DMS79 (cell line): ENCODE data around the gene JARID2.

Experiments used
- DNase-seq: peaks from one replicate; lab custom pipeline; 2025; lab: John Stamatoyannopoulos, UW

JARID2 gene

DNA sequence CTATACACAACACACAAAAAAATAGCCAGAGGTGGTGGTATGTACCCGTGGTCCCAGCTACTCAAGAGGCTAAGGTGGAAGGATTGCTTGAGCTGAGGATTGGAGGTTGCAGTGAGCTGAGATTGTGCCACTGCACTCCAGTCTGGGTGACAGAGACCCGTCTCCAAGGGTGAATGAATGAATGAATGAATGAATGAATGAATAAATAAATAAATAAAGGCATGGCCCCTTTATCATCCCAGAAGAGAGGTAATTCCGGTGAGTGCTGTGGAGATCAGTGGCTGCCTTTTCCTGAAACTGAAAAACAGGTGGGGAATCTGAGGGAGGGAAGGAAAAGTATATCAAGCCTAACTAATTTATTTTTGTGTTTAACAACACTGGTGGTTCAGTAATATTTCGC, 90.0 kb downstream of the JARID2 start:
- DNase-seq: no peak

DNA sequence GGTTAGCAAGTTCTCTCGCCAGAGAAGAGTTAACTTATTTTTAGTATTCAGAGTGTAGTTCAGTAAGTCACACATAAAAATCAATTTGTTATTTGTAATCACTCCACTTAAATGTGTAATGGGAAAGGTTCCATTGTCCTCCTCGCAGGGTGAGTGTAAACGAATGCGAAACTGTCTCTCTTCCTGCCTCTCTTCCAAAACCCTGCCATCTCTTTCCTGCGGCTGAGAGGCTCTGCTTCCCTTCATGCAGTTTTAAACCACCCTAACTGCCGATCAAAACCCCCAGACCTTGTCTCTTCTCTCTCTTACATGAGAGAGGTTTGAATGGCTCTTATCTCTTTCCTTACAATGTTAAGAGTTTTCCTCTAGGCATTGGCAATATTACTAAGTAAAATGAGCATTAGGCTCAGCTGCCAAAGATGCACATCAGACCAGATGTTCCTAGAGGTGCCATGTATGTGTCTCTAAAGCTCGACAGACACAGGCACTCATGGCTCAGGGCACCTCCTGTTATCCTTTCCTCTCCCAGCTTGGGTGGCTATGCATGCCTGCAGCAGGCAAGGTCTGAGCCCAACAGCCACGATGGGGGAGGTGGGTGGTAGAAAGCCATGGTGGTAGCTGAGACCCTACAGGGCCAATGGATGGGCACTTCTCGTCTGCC, 91.2 kb downstream of the JARID2 start:
- DNase-seq: no peak

DNA sequence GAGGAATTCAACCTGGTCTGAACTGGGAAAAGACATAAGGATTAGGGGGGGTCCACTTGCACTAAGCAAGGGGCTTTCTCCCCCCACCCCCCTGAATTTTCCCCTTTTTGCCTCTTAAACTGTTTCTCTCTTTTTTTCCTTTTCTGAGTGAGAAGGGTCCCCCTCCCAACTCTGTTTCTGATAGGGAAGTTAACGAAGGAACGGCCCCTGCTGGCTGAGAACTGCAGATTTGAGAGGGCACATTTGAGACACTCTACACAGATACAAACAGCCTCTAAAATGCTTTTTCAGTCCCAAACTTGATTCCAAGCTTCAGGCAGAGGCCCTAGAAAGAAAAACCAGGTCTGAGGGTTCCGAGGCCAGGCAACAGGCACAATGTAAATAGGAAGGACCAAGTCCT, 91.7 kb downstream of the JARID2 start:
- DNase-seq: no peak

DNA sequence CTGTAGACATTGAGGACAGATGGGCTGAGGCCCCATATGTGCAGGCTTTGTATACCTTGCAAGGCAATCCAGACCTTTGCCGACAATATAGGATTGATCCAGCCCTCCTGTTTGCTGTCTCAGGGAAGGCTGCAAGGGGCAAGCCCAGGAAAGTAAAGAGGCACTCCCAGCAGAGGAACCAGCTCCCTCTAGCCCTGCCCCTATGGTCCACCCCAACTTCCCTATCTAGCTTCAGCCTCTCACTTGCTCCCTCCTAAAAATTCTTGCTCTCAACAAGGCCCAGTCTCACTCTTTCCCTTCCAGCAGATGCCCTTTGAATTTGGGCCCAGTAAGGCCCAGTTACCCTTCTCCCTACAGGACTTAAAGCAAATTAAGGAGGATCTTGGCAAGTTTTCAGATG, 92.6 kb downstream of the JARID2 start:
- DNase-seq: no peak

DNA sequence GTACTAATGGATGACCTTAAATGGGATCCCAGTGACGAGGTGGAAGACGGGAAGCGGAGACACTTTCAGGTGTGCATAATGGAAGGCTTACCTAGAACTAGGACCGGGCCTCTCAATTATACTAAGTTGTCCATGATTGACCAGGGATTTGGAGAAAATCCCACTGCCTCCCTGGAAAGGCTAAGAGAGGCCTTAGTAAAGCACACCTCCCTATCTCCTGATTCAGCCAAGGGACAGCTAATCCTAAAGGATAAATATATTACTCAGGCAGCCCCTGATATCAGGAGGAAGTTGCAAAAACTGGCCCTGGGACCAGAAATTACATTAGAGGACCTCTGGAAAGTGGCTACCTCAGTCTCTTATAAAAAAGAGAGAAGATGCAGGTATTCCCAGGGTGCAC, 93.2 kb downstream of the JARID2 start:
- DNase-seq: no peak

DNA sequence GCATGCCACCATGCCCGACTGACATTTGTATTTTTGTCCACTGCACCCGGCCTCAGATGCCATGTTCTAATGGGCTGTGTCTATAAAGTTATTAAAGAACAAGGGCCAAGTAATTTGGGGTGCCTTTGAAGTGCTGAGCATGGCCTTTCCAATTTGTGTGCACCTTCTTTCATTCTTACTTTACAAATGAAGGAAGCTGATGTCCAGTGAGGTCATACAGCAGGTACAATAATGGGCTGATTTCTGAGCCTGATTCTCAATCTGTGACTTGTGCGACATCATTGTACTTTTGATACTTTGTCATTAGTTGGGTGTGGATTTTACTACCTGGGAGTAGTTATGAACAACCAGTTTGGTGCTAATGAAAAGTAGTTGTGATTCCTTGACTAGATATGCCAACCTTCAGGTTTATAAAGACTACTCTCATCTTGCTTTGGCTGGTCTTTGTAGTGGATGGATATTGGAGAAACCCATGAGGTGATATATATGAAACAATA, 94.3 kb downstream of the JARID2 start:
- DNase-seq: no peak

DNA sequence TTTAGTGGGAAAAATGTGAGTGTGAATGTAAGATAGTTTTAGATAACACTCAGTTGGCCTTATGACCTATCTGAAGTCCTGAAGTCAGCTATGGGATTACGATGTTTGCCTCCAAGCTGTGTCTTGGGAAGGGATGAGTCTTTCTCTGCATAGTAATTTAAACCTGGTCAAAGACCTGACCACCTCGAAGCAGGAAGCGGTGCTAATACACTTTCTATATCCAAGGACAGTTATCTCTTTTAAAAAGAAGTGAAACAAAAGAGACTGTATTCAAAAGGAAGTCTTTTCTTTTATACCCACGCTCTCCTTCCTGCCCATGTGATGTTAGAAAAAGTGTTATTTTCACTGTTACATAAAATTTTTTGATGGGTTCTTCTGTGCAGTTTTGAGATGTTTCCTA, 94.9 kb downstream of the JARID2 start:
- DNase-seq: no peak

DNA sequence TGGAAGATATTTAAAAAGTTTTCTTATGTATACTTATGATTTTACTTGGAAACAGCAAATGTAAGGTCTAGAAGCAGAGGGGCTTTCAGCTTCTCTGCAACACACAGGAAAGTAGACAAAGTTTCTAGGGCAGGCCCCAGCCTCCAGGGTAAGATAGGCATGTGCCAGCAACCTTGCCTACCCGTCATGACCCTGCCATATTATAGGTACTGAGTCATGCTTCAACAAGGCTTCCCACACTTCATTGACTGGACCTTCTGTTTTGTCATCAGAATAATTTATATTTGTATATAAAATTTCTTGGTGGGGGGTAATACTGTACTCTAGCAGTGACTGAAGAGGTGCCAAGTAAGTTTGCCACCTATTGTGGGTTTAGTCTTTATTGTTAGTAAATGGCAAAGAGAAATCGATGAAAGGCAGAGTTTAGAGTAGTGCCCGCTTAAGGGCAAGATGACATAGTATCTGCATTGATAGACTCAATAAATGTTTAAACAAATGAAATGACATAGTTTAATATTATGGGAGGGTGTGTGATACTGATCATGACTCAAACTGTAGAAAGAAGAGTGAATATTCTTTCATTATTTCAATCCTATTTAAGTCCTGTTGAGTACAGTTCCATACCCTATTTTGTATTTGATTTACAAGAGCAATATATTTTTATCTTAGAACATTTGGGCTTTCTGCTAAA, 95.6 kb downstream of the JARID2 start:
- DNase-seq: no peak

DNA sequence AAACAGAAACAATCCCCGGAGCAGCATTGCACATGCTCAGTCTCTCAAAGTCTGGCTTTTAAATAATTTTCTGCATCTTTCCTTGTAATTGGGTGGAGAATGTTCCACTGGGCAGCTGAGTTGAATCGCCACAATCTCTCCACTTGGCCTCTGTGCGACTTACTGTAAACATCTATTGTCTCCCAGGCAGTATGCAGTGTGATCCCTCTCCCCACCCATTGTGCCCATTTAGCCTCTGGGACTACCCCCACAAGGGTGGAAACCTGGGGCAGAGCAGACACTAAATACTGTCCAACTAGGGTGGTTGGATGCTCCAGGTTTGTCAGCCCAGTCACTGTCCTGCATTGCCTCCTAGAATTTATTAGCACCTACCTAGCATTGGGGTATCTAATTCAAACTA, 96.2 kb downstream of the JARID2 start:
- DNase-seq: no peak

DNA sequence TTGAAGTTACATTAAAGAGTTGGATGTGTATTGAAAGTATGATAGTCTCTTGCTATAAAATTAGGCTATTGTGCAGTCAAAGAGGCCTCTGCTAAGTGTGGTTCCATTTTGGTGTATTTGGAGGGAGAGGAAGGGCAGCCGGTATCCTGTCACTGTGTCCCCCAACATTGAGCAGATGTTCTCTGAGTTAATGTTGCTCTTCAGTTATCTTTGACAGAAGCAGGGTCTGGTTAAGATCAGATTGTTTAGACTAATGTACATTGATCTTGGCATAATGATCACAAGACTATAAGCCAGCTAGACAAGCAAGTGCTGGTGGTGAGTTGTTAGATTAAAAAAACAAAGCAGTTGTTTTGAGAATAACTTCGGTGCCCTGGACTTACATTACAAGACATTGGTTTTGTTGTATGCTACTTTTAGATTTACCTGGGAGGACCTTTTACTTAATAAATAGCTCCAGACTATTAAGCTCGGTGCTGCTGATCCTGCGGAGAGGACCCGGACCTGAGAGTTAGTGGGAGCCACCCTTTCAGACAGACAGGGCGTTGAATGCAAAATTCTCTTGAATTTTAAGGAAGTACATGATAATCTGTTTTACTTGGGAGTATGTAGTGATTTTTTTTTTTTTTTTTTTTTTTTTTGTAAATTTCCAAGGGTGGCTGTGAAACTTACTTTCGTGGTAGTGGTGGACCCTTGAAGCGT, 97.8 kb downstream of the JARID2 start:
- no peak for DNase-seq

DNA sequence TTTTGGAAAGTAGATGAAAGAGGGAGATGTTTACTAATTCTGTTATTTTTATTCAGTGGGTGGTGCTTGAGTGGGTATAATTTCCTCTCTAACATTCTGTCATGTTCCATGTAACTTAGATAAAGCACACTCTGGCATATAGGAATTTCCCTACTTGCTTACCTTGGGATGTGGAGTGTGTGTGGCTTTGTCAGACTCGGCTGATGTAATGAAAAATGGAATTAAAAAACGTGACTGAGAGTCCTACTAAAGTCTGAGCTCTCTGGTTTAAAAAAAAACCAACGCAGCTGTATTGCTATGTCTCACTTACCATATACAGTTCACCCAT, 98.3 kb downstream of the JARID2 start:
- no peak for DNase-seq

DNA sequence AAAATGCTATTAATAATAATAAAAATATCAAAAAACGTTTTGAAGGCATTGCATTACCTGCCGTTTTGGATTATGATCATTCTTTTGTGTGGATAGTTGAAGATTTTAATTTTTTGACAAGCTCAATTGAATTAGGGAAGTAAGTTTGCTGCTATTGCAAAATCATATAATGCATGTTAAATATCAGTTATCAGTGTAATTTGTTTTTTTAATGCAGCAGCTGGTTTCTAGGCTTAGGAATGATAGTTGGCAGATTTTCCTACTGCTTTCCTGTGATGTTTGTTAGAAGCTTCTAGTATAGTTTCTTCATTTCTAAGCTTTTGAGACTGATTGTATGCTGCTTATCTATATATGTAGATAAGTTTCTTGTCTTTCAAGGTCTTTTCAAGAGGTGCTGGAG, 99.0 kb downstream of the JARID2 start:
- no peak for DNase-seq

DNA sequence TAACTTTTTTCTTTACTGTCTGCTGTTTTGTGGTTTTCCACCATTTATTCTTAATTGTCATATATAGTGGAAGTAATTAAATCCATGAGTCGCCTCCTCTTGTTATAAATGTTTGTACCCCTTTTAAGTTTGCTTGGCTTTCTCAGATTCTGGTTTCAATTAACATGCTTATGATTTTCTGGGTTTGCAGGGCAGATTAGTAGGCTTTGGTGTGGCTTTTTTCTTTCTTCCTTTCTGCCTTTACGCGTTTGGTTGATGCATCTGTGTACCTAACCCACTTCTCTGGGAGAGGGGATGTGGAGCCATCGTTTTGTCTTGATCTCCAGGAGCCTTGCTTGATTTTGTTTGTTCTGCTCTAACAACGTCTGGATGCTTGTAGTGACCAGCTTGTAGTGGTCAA, 100.4 kb downstream of the JARID2 start:
- no peak for DNase-seq

DNA sequence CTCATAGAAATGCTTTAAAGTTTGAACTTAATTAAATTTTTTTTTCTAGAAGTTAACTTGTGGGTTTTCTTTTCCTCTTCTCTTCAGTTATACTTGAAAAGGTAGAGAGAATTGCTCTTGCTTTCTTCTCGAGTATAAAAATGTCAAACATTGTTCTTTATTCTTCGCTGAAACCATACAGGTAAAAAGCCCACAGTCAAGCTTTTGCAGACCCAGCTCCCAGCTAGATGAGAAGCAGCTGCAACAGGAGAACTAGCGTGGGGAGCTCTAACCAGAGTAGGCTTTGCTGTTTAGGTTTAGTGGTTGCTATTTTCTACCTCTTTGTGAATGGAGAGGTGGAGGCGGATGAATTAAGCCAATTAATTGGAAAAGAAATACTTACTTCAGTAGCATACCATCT, 102.7 kb downstream of the JARID2 start:
- no peak for DNase-seq

DNA sequence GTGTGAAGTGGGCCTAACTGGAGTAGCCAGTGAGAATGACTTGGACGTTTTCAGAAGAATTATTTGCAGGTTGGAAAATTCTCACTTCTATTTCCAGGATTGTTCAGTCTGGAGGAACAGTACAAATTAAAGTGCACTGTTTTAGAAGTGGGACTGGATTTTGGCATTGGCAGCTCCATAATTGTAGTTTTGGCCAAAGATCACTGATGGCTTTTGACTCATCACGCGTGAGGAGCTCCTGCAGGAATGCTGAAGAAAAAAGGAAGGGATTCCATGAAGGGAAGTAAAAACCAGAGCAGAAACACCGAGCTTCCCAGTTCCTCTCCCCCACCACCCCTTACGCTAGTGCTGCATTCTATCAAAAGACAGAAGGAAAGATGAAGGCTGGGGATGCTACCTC, 103.5 kb downstream of the JARID2 start:
- DNase-seq: no peak

DNA sequence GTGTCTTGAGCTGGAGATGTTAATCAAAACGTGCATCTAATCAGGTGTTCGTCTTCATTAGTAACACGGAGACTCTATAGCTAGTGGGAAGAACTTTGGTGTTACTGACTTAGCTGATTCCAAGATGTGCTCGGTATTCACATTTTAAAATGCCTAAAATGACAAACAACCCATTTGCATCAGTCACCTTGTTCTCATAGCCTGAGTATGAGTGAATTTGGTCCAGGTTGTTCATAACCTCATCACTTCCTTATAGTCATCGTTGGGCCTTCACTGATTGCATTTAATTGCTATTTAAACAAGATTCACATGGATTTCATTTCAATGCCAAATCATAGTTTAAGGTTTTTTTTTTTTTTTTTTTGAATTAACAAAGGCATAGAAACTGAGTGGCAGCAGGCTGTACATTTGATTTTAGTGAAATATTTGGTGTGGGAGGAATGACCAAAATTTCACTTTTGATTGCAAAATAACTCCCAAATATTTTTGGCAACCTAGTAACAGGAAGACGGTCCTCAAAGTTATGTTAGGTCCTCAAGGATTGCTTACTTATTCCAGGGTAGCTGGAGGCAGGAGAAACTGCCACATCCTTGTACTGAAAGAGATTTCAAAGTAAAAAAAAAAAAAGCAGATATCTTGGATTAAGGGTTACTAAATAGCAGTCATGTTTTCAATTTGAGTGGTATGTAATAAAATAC, 104.7 kb downstream of the JARID2 start:
- DNase-seq: no peak

DNA sequence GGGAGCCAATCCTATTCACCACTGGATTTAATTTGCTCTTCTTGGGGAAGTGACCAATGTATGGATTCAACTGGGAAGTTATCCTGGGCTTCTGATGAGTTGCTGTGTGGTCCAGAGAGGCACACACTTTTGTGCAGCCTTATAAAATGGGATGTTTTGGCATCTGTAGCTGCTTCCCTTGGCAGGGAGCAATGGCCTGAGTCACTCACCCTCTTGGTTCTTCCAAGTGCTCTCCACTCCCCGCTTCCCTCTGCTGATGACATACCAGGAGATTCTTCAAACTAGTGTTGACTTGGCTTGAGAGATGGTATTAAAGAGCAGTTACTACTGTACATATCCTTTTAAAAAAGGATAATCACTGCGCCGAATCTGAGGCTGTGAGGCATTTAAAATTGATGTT, 105.8 kb downstream of the JARID2 start:
- no peak for DNase-seq

DNA sequence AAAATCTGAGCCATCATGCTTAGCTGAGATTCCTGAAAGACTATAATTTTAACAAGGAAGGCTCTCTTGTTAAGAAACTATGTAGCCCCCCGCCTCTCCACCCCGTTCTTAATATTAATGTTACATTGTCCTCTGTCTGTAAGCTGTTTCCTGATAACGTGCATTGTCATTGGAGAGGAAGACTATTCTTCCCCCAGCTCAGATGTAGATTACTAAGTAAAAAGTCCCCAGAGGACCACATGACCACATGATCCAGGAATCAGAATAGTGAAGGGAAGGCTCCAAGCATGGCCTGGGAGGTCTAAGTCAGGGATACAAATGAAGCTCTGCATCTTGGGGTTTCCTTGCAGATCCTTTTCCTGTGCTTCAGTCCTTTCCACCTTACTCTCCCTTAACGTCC, 106.4 kb downstream of the JARID2 start:
- no peak for DNase-seq

DNA sequence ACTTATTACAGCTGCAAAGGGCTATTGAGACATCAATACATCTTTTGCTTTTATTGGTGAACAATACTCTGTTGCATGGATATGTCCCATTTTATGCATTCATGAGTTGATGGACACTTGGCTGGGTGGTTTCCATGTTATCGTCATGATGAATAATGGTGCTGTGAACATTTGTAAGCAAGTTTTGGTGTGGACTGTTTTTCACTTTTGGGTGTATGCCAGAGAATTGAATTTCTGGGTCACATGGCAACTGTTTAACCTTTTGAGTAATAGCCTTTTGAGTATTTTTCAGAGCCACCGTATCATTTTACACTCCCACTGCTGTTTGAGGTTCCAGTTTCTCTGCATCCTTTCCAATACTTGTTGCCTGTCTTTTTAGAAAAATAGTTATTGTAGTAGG, 107.0 kb downstream of the JARID2 start:
- no peak for DNase-seq

DNA sequence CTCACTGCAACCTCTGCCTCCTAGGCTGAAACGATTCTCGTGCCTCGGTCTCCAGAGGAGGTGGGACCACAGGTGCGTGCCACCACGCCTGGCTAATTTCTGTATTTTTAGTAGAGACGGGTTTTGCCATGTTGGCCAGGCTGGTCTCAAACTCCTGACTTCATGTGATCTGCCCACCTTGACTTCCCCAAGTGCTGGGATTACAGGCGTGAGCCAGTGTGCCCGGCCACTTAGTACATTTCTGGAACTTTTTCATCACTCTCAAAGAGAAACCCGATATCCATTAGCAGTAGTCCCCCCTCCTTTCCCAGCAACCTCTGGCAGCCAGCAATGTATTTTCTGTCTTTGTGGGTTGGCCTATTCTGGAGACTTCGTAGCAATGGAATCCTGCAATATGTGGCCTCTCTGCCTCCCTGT, 109.8 kb downstream of the JARID2 start:
- no peak for DNase-seq

DNA sequence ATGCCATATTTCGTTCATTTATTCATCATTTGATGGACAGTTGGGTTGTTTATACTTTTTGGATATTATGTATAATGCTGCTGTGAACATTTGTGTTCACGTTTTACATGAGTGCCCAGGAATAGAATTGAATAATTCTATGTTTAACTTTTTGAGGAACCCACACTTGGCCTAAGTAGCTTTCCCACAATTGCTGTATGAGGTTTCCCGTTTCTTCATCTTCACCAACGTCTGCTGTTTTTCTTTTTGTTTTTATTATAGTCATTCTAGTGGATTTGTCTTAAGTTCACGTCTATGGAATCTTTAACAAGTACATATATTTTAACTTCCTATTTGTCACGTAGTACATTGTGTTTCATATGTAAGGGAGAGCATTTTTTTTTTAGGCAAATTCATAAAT, 110.3 kb downstream of the JARID2 start:
- no peak for DNase-seq

DNA sequence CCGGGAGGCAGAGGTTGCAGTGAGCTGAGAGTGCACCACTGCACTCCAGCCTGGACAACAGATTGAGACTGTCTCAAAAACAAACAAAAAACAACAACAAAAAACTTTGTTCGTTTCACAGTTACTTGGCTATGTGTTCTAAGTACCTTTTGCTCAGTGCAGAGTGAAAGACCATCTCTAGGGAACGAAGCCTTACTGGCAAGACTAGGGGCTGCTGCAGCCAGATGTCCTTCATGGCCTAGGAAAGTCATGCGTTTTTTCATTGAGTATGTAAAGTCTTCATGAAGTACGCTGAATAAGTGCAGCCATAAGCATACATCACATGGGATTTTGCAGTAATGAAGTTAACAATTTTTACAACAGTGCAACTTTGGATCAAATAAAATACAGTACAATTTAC, 111.1 kb downstream of the JARID2 start:
- no peak for DNase-seq

DNA sequence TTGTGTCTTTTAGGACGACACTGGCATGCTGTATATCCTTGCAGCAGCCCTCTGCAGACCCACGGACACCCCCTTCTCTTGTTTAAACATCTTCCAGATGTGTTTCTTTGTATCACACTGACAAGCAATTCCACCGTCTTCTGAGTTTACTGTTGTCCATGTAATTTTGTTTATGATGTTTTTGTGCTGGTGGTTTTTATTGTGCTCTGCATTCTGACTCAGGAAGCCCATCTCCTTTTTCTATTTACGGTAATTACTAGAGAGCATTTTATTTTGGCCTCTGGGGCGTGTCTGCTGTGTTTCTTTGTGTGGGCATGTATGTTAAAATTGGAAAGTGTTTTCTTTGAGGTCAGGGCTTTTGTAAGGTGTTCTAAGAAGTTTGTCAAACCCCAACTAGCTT, 111.9 kb downstream of the JARID2 start:
- DNase-seq: no peak
